ENCODE results near the gene PLIN4.
"Not testable (repeated sequence)": the region's sequence is repeated elsewhere in the genome, so short reads cannot be mapped to it uniquely, and the experiment has no call there.

The PLIN4 gene

GRCh38 chr19:4518345-4519171 is at the start of gene PLIN4:
Gene PLIN4, minus strand, starts transcription at chr19:4518486. Its CDS starts 214 bp downstream, at chr19:4518272.
- no peak for DNase-seq (ENCODE audit: low spot score)

GRCh38 chr19:4567584-4568071 is 49.3 kb upstream of the PLIN4 start:
- DNase-seq (ENCODE audit: low spot score), result peak; percentile 65

GRCh38 chr19:4566402-4567051 is 48.2 kb upstream of the PLIN4 start:
- DNase-seq (ENCODE audit: low spot score), result no peak

- DNase-seq (ENCODE audit: low spot score), result not testable (repeated sequence)
Measured at GRCh38 chr19:4563562-4563961, 45.3 kb upstream of the PLIN4 start.

- not testable (repeated sequence) for DNase-seq (ENCODE audit: low spot score)
Measured at GRCh38 chr19:4562085-4562484, 43.8 kb upstream of the PLIN4 start.

GRCh38 chr19:4559569-4559968 is 41.3 kb upstream of the PLIN4 start, which contains the start of gene SEMA6B:
Gene SEMA6B, minus strand, starts transcription at chr19:4559684. Its CDS starts 1,227 bp downstream, at chr19:4558457.
- DNase-seq (ENCODE audit: low spot score), result no peak

GRCh38 chr19:4557971-4558941 is 40.0 kb upstream of the PLIN4 start:
- DNase-seq (ENCODE audit: low spot score), result no peak

GRCh38 chr19:4557144-4557970 is 39.1 kb upstream of the PLIN4 start:
- DNase-seq (ENCODE audit: low spot score), result no peak

GRCh38 chr19:4556597-4557127 is 38.4 kb upstream of the PLIN4 start:
- peak; percentile 13 for DNase-seq (ENCODE audit: low spot score)

GRCh38 chr19:4555657-4556561 is 37.6 kb upstream of the PLIN4 start:
- no peak for DNase-seq (ENCODE audit: low spot score)

GRCh38 chr19:4554717-4555116 is 36.4 kb upstream of the PLIN4 start:
- no peak for DNase-seq (ENCODE audit: low spot score)

- no peak for DNase-seq (ENCODE audit: low spot score)
Measured at GRCh38 chr19:4553775-4554174, 35.5 kb upstream of the PLIN4 start.

GRCh38 chr19:4553092-4553695 is 34.9 kb upstream of the PLIN4 start:
- DNase-seq (ENCODE audit: low spot score), result no peak

- DNase-seq (ENCODE audit: low spot score), result no peak
Measured at GRCh38 chr19:4552525-4552819, 34.2 kb upstream of the PLIN4 start.

GRCh38 chr19:4550479-4551050 is 32.3 kb upstream of the PLIN4 start:
- no peak for DNase-seq (ENCODE audit: low spot score)

- DNase-seq (ENCODE audit: low spot score), result no peak
Measured at GRCh38 chr19:4550018-4550417, 31.7 kb upstream of the PLIN4 start.

GRCh38 chr19:4548238-4548584 is 29.9 kb upstream of the PLIN4 start:
- DNase-seq (ENCODE audit: low spot score), result no peak

- peak; percentile 19 for DNase-seq (ENCODE audit: low spot score)
Measured at GRCh38 chr19:4547303-4548237, 29.3 kb upstream of the PLIN4 start.
